NCI-H2196 treated with DMSO at 0.1 percent for 48 hours (cell line): Measurements from ENCODE around the gene ARFGEF3.
A peak's percentile ranks its signal among the peaks of the same experiment; 100 is the strongest.

Experiments
- DNase-seq: peaks from one replicate; lab custom pipeline; 2025; ENCODE audit not compliant: unreplicated experiment; lab: John Stamatoyannopoulos, UW

Gene ARFGEF3

DNA sequence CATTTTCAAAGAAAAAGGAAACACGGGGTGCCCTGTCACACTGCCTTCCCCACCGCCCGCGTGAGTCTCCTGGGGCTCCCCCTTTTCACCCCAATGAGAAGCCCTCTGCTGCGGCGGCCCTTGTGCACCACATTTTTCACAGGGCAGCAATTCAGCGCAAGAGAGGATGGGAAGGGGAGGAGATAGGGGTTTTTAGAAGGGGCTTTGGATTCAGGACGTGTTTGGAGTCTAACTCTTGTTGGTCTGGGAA is 726 bp upstream of the ARFGEF3 start:
- no peak for DNase-seq

DNA sequence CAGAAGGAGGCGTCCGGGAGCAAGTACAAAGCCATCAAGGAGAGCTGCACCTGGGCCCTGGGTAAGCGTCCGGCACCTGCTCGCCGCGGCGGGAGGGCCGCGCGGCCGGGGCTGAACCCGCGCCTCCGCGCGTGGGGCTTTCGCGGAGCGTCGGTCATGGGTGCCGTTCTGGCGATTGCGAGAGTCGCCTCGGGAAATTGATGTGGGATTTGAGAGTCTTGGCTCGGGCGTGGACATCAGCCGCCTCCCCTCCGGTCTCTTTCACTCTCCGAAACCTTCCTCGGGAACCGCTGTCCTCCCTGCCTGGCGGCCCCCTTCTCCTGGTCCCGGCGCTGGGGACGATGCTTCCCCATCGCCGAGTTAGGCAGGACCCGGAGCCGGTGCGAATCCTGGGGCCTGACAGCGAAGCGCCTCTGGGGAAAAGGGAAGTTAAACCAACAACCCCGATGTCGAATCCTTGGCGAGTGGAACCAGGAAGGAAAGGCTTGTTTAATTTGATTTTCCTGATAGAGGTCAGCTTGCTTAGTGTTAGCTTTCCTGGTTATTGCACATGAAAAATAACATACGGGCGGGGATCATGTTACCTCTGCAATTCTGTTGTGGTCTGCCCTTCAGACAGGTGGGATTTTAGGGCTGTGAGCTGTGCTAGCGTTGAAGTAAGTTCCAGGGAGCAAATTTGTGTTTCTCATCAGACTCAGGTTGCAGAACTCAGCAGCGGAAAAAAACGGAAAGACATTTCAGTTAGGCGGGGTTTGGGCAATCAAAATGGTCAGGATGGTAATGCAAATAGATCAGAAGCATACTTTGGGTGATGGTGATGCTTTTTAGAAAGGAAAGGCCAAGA is 594 bp downstream of the ARFGEF3 start:
- no peak for DNase-seq

DNA sequence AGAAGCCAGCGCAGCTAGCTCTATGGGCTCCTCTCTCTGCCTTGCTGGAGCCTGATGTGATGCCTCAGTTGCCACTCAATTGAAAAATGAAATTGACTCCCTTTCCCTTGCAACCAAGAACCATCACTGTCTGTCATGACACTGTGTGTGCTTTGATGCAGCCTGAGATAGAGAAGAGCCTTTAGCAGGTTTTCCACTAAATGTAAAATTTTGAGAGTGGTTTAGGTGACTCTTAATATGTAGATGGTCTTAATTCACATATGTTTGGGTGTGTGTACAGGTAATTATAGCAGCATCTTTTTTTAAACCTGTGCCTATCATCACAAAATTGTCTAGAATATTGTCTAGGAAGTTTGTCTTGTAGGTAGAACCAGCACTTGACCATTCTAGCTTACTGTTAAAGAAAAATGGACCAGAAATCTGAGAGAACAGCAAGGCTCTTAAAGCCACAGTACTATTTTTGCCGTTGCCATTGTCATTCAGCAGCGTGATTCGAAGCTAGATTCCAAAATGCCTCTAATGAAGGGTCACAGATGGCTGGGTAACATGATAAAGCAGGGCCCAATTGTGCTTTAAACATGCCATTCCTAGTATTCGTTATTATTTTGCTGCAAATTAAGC is 1.3 kb downstream of the ARFGEF3 start:
- no peak for DNase-seq

DNA sequence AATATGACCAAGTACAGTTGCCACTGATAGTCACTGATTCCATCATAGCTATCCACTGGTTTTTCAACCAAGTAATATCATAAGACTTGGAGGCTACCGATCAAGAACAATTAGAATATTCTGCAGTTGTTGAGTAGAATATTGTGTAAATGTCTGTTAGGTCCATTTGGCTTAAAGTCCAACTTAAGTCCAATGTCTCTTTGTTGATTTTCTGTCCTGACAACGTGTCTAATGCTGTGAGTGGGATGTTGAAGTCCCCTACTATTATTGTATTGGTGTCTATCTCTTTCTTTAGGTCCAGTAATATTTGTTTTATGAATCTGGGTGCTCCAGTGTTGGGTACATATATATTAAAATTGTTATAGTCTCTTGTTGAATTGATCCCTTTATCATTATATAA is 13.9 kb downstream of the ARFGEF3 start:
- no peak for DNase-seq

DNA sequence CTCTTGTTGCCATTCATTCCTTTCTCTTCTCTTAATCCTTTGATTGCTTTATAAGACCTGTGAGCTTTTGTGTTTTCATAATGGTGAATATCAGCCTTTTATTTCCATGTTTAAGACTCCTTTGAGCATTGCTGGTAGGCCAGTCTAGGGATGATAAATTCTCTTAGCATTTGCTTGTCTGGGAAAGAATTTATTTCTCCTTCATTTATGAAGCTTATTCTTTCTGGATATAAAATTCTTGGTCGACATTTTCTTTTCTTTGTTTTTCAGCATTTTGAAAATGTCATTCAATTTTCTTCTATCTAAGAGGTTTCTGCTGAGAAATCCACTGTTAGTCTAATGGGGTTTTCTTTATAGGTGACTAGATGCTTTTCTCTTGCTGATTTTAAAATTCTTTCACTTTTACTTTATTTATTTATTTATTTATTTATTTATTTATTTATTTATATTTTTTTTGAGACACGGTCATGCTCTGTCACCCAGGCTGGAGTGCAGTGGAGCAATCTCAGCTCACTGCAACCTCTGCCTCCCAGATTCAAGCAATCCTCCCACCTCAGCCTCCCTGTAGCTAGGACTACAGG is 15.0 kb downstream of the ARFGEF3 start:
- DNase-seq = no peak

DNA sequence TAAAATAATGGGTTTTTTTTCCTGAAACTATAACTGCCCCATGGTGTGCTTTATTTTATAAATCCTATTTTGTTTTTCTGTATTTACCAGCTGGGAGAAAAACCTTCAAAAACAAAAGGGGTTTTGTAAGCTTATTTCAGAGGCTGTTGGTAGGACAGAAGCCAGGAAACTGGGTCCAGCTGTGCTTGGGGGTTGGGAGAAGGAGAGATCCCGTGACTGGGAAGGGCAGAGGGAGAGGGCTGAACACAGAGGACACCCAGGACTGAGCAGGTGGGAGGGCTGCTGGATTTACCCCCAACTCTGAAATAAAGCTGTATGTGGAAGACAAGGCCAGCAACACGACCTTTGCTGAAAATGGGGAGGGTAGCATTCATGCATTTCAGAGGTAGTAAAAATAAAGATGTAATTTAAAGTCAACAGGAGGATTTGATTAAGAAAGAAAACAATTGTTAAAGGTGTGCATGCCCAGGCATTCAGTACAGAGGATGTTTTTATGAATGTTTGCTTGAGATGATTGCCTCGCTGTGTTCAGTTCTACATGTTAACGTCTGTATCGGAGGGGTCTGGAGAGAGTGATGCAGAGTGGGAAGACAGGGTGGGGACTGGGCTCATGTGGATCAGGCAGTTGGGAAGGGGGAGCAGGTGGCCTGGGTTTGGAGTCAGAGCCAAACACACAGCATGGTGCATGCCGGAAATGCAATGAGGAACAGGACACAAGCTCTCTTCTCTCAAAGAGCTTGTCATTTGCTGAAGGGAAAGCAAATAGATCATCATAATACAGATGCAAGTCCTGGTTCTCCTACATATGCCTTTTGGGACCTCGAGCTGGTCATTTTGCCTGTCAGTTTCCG is 21.4 kb downstream of the ARFGEF3 start:
- DNase-seq = peak; percentile 66

DNA sequence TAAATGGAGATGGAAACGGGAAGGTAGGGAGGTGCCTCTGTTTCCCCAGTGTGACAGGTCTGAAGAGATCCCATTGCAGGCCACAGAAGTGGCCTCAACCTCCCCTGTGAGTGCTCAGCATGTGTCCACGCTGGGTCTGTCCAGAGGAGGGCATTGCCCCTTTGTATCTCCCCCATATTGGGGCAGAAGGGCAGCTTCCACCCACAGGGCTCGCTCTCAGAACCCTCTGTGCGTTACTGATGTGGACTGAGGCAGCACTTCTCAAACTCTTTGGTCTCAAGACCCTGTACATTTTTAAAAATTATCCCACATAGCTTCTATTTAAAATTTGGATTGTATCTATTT is 22.0 kb downstream of the ARFGEF3 start:
- DNase-seq = no peak

DNA sequence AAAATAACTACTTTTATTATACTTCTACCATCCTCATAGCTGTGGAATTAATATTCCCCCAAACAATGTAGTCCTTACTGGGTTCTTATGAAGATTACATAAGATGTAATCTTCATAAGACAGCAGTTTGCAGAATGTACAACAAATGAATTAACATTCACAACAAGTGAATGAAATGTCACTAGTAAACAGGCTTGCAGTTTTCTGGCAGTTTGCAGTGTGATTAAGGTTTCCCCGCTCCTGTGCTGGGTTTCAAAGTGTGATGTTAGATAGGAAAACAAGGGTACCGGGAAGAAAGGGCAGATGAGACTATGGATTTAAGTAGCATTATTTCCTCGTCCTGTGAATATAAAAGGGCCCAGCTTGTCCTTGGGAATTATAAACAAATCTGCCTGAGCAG is 22.5 kb downstream of the ARFGEF3 start:
- DNase-seq = no peak

DNA sequence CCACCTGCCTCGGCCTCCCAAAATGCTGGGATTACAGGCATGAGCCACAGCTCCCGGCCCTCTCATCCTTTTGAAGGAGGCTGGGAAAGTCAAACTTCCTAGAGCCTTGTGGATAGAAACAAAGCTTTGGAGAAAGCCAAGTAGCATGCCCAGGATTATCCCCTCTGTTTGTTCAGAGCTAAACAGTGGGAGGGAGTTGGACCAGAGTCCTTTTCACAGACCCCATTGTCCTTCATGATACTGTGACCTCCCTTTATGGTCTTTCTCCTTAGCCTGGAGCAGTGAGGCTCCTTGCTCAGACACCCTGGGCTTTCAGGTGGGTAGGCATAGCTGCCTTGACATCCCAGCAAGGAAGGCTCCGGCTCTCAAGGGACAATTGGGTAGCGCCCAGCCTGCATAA is 25.4 kb downstream of the ARFGEF3 start:
- no peak for DNase-seq

DNA sequence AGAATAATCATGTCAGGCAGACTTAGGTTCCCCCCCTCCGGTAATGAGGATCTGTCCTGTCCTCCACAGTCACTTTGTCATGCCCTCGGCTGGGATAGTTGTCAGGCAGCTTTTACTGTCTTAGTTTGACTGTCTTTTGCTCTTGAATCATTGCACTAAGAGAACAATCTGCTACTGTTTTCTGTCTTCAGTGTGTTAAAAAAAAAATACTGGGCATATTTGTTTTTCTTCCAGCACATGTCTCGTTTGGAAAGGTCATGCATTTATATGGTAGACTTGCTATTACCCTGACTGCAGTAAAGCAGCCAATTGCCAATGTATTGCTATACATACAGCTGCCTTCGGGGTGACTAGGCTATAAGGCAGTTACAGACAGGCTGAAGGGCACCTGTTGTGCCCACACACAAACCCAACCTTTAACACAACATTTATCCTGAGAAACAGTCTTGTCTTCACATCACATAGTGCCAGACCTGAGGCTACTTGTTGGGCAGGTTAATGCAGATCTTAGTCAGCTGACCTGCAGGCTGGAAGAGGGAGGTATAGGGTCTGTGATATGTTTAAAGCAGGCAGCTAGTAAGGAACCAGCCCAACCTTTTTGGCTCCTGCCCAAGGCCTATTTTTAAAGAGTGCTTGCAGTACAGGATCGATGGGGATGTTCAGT is 26.7 kb downstream of the ARFGEF3 start:
- no peak for DNase-seq

DNA sequence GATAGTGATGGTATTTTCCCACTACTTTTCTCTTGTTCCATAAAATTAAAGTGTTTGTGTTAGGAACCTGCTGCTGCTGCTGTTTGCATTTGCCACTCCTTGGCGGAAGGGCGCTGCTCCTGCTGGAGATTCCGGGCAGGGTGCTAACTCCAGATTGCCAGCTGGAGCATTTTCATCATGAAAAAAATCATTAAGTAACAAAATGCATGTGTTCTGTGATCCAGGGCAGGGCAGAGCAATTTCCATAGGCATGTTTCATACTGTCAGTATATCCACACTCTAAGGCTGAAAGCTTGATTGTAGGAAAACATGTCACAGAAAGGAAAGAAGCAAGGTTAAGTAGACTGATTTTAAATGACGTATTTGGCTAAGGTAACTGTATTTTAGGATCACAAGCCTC is 32.5 kb downstream of the ARFGEF3 start:
- DNase-seq = no peak

DNA sequence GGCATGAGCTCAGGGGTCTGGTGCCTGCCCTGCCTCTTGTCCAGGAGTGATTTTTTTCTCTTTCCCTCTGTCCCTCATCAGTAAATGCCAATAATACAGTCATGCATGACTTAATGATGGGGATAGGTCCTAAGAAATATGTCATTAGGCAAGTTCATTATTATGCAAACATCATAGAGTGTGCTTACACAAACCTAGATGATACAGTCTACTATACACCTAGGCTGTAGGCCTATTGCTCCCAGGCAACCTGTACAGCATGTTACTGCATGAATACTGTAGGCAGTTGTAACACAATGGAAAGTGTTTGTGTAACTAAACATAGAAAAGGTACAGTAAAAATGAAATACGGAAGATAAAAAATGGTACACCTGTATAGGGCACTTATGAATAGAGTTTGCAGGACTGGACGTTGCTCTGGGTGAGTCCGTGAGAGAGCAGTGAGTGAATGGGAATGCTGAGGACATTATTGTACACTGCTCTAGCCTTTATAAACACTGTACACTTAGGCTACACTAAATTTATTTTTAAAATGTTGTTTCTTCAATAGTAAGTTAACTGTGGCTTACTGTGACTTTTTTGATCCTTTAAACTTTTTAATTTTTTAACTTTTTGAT is 34.5 kb downstream of the ARFGEF3 start:
- DNase-seq = no peak

DNA sequence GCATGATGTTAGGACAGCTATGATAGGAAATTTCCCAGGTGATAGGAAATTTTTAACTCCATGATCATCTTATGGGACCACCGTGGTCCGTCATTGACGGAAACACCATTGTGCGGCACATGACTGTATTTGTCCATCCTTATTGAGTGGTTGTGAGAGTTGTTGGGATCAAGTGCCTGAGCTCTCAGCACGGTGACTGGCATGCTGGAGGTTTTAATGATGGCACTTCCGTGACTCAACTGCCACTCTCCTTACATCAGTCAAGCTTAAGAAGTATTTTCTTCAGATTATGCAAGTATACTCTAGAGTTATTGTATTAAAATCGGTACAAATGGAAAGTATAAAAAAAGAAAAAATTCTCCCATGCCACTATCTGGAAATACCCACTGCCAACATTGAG is 35.8 kb downstream of the ARFGEF3 start:
- no peak for DNase-seq

DNA sequence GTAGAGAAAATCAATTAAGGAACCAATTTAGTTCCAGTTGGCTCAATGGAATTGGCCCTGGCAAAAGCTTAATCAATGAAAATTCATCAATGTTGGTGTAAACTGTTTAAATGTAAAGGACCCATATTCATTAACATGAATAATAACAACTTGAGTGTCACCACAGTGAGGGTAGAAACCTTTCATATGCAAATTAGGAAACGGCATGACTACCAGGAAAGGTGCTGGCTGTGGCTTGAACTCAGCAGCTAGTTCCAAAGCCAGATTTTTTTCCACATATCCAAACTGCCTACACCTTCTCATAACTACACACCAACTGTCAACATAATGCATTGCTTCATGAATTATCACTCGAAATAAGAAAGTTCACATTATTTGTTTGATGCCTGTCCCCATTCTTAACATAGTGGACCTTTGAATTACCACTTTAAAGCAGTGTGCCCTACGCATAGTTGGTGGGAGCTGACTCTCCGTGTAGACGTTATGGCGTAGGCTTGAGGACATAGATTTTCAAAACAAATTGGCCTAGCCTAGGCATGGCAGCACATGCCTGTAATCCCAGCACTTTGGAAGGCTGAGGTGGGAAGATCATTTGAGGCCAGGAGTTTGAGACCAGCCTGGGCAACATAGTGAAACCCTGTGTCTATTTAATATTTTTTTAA is 36.8 kb downstream of the ARFGEF3 start:
- no peak for DNase-seq

DNA sequence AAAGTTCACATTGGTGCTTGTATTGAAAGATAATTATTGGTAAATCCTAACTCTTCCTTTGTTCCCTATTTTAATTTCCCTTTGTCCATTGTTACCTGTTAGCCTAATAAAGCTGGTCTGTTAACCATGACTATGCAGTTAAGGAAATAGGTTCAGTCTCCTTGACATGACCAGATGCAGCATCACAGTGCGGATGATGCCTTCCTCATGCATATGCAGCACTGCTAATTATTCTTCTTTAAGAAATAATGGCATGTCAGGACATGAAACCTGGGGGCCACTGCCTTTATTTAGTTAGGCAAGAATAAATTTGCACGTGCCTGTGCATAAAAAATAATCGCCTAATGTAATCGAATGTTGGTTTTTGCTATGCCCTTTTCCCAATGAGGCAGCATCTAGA is 40.1 kb downstream of the ARFGEF3 start:
- DNase-seq = no peak

DNA sequence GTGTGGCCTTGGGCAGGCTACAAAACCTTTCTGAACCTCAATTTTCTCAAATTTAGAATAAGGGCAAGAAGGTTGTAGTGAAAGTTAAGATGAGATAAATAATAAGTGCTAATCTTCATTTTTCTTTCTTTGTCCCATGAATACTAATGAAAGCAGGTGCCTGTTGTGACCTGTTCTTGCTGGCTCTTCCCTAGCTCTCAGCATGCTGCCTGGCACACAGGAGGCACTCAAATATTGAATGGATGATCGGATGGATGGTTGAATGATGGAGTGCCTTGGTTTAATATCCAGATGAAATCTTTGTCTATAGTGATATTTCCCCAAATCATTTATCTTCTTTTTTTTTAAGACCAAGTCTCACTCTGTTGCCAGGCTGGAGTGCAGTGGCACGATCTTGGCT is 41.6 kb downstream of the ARFGEF3 start:
- no peak for DNase-seq

DNA sequence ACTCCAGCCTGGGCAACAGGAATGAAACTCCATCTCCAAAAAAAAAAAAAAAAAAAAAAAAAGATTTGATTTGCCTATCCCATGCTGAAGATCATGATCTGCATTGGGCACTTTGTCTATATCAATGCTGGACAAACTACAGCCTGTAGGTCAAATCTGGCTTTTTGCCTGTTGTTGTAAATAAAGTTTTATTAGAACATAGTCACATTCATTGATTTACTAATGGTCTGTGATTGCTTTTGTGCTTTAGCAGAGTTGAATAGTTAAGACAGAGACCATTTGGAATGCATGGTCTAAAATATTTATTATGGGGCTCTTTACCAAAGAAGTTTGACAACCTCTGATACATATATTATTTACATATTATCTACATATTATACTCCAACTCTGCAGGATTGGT is 42.6 kb downstream of the ARFGEF3 start:
- DNase-seq = no peak

DNA sequence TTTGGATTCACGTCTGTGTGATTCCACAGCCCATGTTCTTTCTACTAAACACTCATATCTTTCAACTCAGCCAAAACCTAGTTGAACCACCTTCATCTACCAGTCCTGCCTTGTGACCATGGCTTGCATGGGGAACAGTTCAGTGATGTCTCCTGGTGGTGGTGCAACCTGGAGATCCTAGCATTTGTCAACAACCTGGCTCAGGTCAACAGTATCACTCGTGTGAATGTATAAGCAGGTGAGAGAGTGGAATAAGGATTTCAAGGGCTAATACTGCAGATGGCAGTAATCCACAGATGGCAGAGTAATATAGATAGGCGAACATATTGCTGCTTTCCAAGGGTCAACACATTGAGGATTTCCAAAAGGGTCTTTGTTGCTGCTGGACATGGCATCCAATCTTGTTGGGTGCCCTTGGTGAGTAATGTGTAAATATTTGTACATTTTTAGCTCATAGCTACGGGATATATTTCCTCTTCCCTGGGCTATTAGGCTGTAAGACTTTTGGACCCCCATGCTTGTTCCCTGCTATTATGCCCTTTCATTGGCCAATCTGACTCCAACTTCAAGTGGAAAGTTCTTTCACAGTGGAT is 43.1 kb downstream of the ARFGEF3 start:
- no peak for DNase-seq

DNA sequence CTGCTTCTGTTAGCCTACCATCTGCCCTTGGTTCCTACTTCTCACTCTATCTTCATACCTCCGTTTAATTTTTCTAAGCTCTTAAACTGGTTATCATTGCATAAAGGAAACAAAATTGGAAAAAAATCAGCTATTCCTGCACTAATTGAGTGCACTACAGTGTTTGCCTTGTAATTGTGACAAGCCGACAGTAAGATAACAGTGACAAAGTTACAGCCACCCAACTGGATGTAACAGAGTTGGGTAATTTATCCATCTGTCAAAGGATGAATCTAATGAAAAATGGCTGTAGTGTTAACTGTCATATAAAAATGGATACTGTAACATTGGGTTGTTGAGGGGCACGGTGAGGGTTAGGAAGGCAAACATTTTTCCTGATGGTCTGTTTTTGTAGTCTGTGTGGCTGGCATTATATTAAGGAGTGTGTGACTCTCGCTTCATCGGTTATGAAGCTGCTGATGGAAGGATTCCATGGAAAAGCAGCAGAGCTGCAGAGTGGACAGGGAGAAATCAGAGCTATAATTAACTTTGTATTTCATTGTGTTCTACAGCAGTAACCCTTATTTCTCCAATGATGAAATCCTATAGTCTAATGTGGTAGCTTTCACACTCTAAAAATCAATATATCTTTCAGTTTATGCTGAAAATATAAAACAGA is 43.8 kb downstream of the ARFGEF3 start:
- DNase-seq = no peak

DNA sequence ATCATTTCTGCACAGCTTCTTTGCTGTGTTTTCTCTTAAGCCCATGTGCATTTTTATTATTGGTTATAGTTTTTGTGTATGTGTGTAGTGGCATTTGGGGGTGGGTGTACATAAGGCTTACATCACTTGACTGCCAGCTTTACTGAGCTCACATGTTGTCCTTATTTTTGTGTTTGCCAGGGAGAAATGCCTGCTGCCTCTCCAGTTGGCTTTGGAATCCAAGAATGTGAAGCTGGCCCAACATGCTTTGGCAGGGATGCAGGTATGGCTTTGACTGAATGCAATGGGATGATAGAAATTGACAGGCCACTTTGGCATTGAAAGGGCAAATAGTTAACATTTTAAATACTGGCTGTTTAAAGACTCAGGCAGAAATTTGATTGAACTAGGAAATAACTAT is 45.1 kb downstream of the ARFGEF3 start:
- DNase-seq = no peak
